BJ (cell line): ENCODE measurements around the gene DPYSL5. TPM values are rescaled to one million over a fixed set of nuclear protein-coding genes. Genes with fewer than 3 reads are reported as not detected.

Source experiments
- CTCF ChIA-PET: fragments of 350-600 bp; formaldehyde crosslinking; extraction: SDS; loops from one replicate; lab custom pipeline; 2021; ENCODE audit warnings: antibody characterized with exemption, inconsistent platforms; lab: Yijun Ruan, JAX
- POLR2A ChIA-PET: fragments of 300-600 bp; sonication (Branson Sonifier 250); formaldehyde crosslinking; extraction: SDS; loops from one replicate; lab custom pipeline; 2021; ENCODE audit warnings: antibody characterized with exemption; lab: Charles Lee
- DNase-seq: peaks from one replicate; pipeline ENCODE4 v3.0.0-alpha.2; 2011; ENCODE audit warnings: low read depth
- H3K27me3 ChIP-seq: 2 replicates; pipeline ENCODE4 v1.6.0; 2011; ENCODE audit warnings: low read length; ENCODE audit not compliant: control insufficient read depth, insufficient read depth
- H3K36me3 ChIP-seq: 2 replicates; pipeline ENCODE4 v1.5.1; 2011; ENCODE audit warnings: low read length; ENCODE audit not compliant: control insufficient read depth, insufficient read depth
- H3K4me3 ChIP-seq: 2 replicates; pipeline ENCODE4 v1.5.1; 2011; ENCODE audit warnings: low read depth, mild to moderate bottlenecking, control low read depth, low read length
- polyA plus RNA-seq: library from polyadenylated mRNA; depleted of rRNA; stranded (reverse); fragments of >200 nt; gene quantifications from 2 replicates; pipeline ENCODE4 v1.2.3, GENCODE V29; 2011
- TF ChIP-seq, protein P1 (sequence below): IDR thresholded peaks from 2 replicates; pipeline ENCODE4 v1.5.1; 2011; ENCODE audit warnings: low read depth, mild to moderate bottlenecking, control low read depth, inconsistent platforms, low read length, moderate library complexity; ENCODE audit not compliant: insufficient read depth

Gene DPYSL5
- polyA plus RNA-seq, 1 experiment: not detected

DNA sequence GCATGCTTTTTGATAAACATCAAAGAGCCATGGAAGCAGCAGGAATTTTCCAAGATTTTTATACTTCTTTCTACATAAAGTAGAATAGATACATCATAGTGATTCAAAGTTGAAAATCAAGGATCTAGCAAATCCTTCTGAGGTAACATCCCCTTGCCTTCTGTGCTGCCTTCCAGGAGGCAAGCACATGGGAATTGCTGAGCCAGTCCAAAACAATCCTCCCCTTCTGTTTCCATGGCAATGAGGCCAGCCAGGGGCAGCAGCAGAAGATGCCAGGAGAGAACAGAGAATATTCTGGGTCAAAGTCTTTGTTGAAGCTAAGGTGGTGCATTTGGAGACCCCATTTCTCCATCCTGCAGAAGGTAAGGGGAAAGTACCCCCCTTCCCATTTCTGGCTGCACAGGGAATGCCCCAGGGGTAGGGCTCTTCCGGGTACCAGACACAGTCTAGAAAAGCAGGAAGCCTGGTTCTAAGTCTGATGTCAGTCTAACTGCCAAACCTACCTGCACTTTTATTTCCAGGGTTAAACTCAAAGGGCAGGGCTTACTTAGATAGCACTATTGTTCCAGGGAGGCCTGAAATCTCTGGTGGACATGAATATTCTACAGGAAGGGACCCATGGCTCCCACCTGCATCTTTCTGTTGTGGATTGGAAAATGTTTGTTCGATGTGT lies 40.0 kb upstream of the DPYSL5 start:
- POLR2A ChIA-PET: no interaction called here
- no peak overlapping the region for H3K4me3 ChIP-seq
- DNase-seq: no peak
- TF ChIP-seq, protein P1, sequence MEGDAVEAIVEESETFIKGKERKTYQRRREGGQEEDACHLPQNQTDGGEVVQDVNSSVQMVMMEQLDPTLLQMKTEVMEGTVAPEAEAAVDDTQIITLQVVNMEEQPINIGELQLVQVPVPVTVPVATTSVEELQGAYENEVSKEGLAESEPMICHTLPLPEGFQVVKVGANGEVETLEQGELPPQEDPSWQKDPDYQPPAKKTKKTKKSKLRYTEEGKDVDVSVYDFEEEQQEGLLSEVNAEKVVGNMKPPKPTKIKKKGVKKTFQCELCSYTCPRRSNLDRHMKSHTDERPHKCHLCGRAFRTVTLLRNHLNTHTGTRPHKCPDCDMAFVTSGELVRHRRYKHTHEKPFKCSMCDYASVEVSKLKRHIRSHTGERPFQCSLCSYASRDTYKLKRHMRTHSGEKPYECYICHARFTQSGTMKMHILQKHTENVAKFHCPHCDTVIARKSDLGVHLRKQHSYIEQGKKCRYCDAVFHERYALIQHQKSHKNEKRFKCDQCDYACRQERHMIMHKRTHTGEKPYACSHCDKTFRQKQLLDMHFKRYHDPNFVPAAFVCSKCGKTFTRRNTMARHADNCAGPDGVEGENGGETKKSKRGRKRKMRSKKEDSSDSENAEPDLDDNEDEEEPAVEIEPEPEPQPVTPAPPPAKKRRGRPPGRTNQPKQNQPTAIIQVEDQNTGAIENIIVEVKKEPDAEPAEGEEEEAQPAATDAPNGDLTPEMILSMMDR: no peak
- H3K36me3 ChIP-seq: no peaks in the 10 kb centered on the region
- CTCF ChIA-PET: no interaction called here
- H3K27me3 ChIP-seq: no peaks in the 10 kb centered on the region; the same call in none of the 2 replicates

DNA sequence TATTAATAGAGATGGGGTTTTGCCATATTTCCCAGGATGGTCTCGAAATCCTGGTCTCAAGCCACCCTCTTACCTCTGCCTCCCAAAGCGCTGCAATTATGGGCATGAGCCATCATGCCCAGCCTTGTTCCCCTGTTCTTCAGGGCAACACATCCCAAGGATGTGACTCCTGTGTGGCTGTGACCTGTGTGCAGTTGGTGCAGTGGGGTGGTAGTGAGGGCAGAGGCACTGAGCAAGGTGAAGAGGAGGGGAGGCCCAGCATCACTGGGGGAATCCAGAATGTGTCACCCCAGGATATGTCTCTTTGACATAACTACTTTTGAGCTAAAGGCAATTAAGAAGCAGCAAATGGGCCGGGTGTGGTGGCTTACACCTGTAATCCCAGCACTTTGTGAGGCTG lies 38.7 kb upstream of the DPYSL5 start:
- no peak overlapping the region for H3K4me3 ChIP-seq
- H3K27me3 ChIP-seq: no peaks in the 10 kb centered on the region; the same call in none of the 2 replicates
- H3K36me3 ChIP-seq: no peaks in the 10 kb centered on the region
- TF ChIP-seq, protein P1: no peak
- ChIA-PET POLR2A (no interaction called here), CTCF (interaction anchor here (0.9 to 1.4 kb wide), 2 partner anchors 10 to 19 kb away, joined by 3 read pairs; no protein-coding TSS in a partner anchor)
- no peak for DNase-seq

DNA sequence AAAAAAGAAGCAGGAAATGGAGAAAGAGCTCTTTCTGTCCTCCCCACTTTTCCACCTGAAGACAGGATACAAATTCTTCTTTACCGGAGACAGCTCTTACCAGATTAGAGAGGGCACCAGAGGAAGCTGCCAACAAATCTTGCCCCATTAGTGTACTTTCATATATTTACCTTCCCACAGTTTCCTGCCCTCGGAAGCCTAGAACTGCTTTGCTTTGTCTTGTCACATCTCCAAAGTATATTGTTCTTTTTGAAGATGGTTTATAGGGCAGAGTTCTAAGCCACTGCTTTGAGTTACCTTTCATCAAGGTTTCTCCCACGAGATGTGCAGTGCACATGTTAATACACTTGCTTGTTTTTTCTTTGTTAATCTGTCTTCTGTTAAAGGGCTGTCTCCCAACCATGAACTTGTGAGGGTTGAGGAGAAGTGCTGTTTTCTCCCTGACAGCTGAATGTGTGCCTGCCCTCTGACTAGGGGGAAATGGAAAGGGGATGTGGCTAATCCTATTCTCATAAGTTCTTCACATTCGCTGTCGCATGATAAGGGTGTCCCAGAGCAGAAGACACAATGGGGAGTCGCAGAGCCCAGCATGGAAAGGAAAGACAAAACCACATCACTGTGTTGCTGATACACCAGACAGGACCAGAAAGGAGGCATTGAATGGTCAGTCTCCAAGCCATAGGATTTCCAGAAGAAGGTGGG lies 37.9 kb upstream of the DPYSL5 start:
- CTCF ChIA-PET: interaction anchor here (0.9 to 1.4 kb wide), 2 partner anchors 9 to 18 kb away, joined by 3 read pairs; no protein-coding TSS in a partner anchor
- H3K4me3 ChIP-seq: no peak overlapping the region
- TF ChIP-seq, protein P1: no peak
- DNase-seq: no peak
- H3K27me3 ChIP-seq: no peaks in the 10 kb centered on the region; the same call in none of the 2 replicates
- no peaks in the 10 kb centered on the region for H3K36me3 ChIP-seq
- POLR2A ChIA-PET: no interaction called here

- CTCF ChIA-PET: no interaction called here
Observed at GRCh38 chr2:26811261-26811660, 36.7 kb upstream of the DPYSL5 start.

More at GRCh38 chr2:26811261-26811660, 36.7 kb upstream of the DPYSL5 start:
- POLR2A ChIA-PET: no interaction called here
- TF ChIP-seq, protein P1: no peak
- no peak for DNase-seq
- Histone ChIP-seq H3K36me3 (no peaks in the 10 kb centered on the region), H3K4me3 (no peak overlapping the region), H3K27me3 (no peaks in the 10 kb centered on the region; the same call in none of the 2 replicates)
